GM23338 (cell line): Measurements from ENCODE around the gene RPP38. TPM values are rescaled to one million over a fixed set of nuclear protein-coding genes. Genes with fewer than 3 reads are reported as not detected.

ENCODE experiments used
- ATAC-seq: fragments of 200-7000 bp; cut with Tn5 transposase; 3 replicates; pipeline ENCODE4 v1.9.1; 2020
- DNase-seq: peaks from one replicate; pipeline ENCODE4 v3.0.0-alpha.2; 2015; ENCODE audit warnings: low spot score
- H2AFZ ChIP-seq: fragments of 200-600 bp; sonication (generic); 2 replicates; pipeline ENCODE4 v1.8.0; 2016; ENCODE audit warnings: antibody characterized with exemption, mild to moderate bottlenecking, moderate library complexity
- H3F3A ChIP-seq: fragments of 200-600 bp; sonication (generic); replicated peaks from 2 replicates; pipeline ENCODE4 v1.8.0; 2017; ENCODE audit warnings: antibody characterized with exemption, mixed run types, low read depth
- H3K27ac ChIP-seq: fragments of 200-600 bp; sonication (generic); 2 replicates; pipeline ENCODE4 v1.6.1; 2016; ENCODE audit warnings: low read depth
- H3K27me3 ChIP-seq: fragments of 200-600 bp; sonication (generic); 2 replicates; pipeline ENCODE4 v1.8.0; 2016; ENCODE audit warnings: mild to moderate bottlenecking, mixed run types, moderate library complexity; ENCODE audit not compliant: insufficient read depth
- H3K36me3 ChIP-seq: fragments of 200-600 bp; sonication (generic); 2 replicates; pipeline ENCODE4 v1.8.0; 2016; ENCODE audit warnings: mild to moderate bottlenecking; ENCODE audit not compliant: insufficient read depth
- H3K4me1 ChIP-seq: fragments of 200-600 bp; sonication (generic); 2 replicates; pipeline ENCODE4 v1.8.0; 2016; ENCODE audit warnings: mild to moderate bottlenecking, moderate library complexity; ENCODE audit not compliant: insufficient read depth
- H3K4me2 ChIP-seq: fragments of 200-600 bp; sonication (generic); 2 replicates; pipeline ENCODE4 v1.7.1; 2017; ENCODE audit warnings: mixed run types
- H3K4me3 ChIP-seq: fragments of 200-600 bp; sonication (generic); 2 replicates; pipeline ENCODE4 v1.6.1; 2016; ENCODE audit warnings: mixed run types
- H3K79me2 ChIP-seq: fragments of 200-600 bp; sonication (generic); replicated peaks from 2 replicates; pipeline ENCODE4 v1.8.0; 2017; ENCODE audit warnings: mild to moderate bottlenecking; ENCODE audit not compliant: insufficient read depth
- H3K9me2 ChIP-seq: fragments of 200-600 bp; sonication (generic); 2 replicates; pipeline ENCODE4 v1.8.0; 2017; ENCODE audit not compliant: insufficient read depth
- H4K20me1 ChIP-seq: fragments of 200-600 bp; sonication (generic); replicated peaks from 2 replicates; pipeline ENCODE4 v1.8.0; 2017; ENCODE audit warnings: mild to moderate bottlenecking; ENCODE audit not compliant: insufficient read depth
- H3K27ac Mint-ChIP-seq: 2 replicates; pipeline ENCODE4 v1.8.0; 2020; ENCODE audit warnings: inconsistent platforms, mild to moderate bottlenecking, moderate library complexity, mixed read lengths
- H3K27me3 Mint-ChIP-seq: 3 replicates; pipeline ENCODE4 v1.8.0; 2022; ENCODE audit warnings: low read depth, mild to moderate bottlenecking, moderate library complexity, mixed read lengths, inconsistent platforms; ENCODE audit not compliant: insufficient read depth, poor library complexity
- H3K36me3 Mint-ChIP-seq: 3 replicates; pipeline ENCODE4 v1.8.0; 2021; ENCODE audit warnings: low read depth, mild to moderate bottlenecking, inconsistent platforms, moderate library complexity, mixed read lengths
- H3K4me1 Mint-ChIP-seq: 3 replicates; pipeline ENCODE4 v1.8.0; 2020; ENCODE audit warnings: mild to moderate bottlenecking, inconsistent platforms, mixed read lengths
- H3K4me3 Mint-ChIP-seq: 3 replicates; pipeline ENCODE4 v1.8.0; 2021; ENCODE audit warnings: moderate library complexity, mild to moderate bottlenecking, inconsistent platforms, mixed read lengths
- H3K9me3 Mint-ChIP-seq: 3 replicates; pipeline ENCODE4 v1.8.0; 2020; ENCODE audit warnings: moderate library complexity, mild to moderate bottlenecking, inconsistent platforms, mixed read lengths
- ZNF462 ChIP-seq: fragments of 250-450 bp; sonication (Bioruptor Pico); IDR thresholded peaks from 2 replicates; pipeline ENCODE4 v1.5.0; 2020; ENCODE audit warnings: mild to moderate bottlenecking, moderate library complexity
- polyA plus RNA-seq: library from polyadenylated mRNA; unstranded; fragments of >200 nt; fragmentation: Nextera tagmentation; extraction: Ambion mirVana; gene quantifications from 2 replicates; pipeline ENCODE4 v1.2.1, GENCODE V29; 2016
- total RNA-seq: library from RNA; depleted of rRNA; stranded (reverse); fragments of >200 nt; shearing (Covaris generic); gene quantifications from 2 replicates; pipeline ENCODE4 v1.2.3, GENCODE V29; 2014

Gene RPP38
- total and polyA plus RNA-seq, 2 experiments from 2014 or later = 20.1 to 50.7 TPM

- TF ChIP-seq ZNF462 (CRISPR knock-in tag) = no peak
These were observed 43.5 kb downstream of the RPP38 start (continued) for GRCh38 chr10:15140698-15141097.

- H3K79me2 ChIP-seq = peaks cover 14% of the 10 kb centered on the region
- no peak overlapping the region for H3K27ac Mint-ChIP-seq
- DNase-seq = no peak
These were observed 44.2 kb downstream of the RPP38 start for GRCh38 chr10:15141136-15142054.

More at GRCh38 chr10:15141136-15142054, 44.2 kb downstream of the RPP38 start:
- no peaks in the 10 kb centered on the region for H3K9me3 Mint-ChIP-seq
- TF ChIP-seq ZNF462 (CRISPR knock-in tag) = no peak
- H3K4me1 Mint-ChIP-seq = peaks cover 15% of the 10 kb centered on the region
- Histone ChIP-seq H3K36me3 (no peaks in the 10 kb centered on the region), H3K27ac (no peak overlapping the region), H3K4me1 (no peaks in the 10 kb centered on the region), H3K9me2 (no peaks in the 10 kb centered on the region), H3K4me3 (no peak overlapping the region), H3K4me2 (no peak overlapping the region), H3F3A (no peaks in the 10 kb centered on the region), H3K27me3 (no peaks in the 10 kb centered on the region), H2AFZ (no peak overlapping the region), H4K20me1 (peaks cover 4% of the 10 kb centered on the region)
- H3K4me3 Mint-ChIP-seq = no peak overlapping the region
- peaks cover under 1% of the 10 kb centered on the region for H3K27me3 Mint-ChIP-seq
- no peaks in the 10 kb centered on the region; the same call in 2 of the 3 replicates for H3K36me3 Mint-ChIP-seq
- no peak for ATAC-seq
